HL-60/S4 treated with retinoic acid at 250 ng/mL for 4 days and 3 days (cell line): ENCODE results near the gene CCDC30.

Experiments used
- in situ Hi-C: fragments of 300-500 bp; cut with MboI; formaldehyde crosslinking; loops from 2 replicates; pipeline ENCODE4 v1.7.0; 2022; ENCODE audit warnings: low sequenced_read_pairs

Gene CCDC30

GRCh38 chr1:42462828-42463763 lies at the start of gene CCDC30:
Gene CCDC30, plus strand, starts transcription at chr1:42463286. Its CDS starts 17,266 bp downstream, at chr1:42480552.
- in situ Hi-C loops: no loop called here

GRCh38 chr1:42414551-42415496 lies 48.3 kb upstream of the CCDC30 start:
- in situ Hi-C loops: no loop called here

- in situ Hi-C loops: no loop called here
These were observed 45.9 kb upstream of the CCDC30 start for GRCh38 chr1:42417166-42417565.

DNA sequence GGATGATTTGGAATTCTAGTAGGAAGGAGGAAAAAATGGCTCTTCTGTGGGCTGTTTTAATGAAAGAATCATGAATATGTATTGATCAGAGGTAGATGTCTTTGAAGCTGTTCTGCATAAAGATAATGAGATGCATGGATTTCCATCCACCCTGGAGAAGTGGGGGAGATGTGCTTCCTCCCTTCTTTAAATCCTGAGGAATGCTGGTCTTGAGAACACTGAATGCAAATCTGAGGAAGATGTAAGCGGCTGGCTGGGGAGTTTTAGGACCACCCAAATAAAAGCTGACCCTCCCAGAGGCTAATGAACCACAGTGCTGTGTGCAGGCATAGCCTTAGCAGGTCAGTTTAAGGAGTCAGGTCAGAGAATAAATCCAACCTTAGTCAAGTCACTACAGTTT lies 44.6 kb upstream of the CCDC30 start:
- in situ Hi-C loops: no loop called here

- in situ Hi-C loops: no loop called here
These were observed 43.8 kb upstream of the CCDC30 start for GRCh38 chr1:42419126-42419821.

- in situ Hi-C loops: no loop called here
These were observed 43.0 kb upstream of the CCDC30 start for GRCh38 chr1:42420121-42420520.

DNA sequence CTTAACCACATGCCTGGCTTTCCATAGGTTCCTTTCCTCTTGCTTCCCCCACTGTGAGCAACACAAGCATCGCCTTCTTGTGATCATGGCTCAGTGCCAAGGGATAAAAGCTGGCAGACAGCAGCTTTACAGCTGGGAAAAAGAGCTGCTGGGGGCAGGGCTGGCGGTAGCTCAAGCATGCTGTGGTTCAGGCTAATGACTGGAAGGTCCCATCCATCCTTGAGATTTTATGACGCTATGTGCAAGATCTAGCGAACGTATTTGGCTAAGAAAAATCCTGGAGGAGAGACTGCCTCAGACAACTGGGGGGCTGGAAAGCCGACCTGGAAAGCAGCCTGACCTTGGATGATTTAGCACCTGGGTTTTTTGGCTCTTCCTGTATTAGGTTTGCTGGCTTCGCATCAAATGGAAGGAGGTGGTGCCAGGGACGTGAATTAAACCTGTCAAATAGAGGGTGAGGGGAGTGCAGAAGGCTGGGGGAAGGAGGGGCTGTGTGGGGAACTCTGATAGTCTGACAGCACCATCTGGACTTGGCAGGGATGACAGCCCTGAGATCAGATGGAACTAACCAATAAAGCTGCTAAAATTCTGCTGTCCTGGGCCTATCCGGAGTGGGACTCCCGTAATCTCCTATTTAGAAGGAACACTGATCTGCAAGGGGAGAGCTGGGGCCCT lies 42.0 kb upstream of the CCDC30 start:
- in situ Hi-C loops: no loop called here

GRCh38 chr1:42422737-42423136 lies 40.3 kb upstream of the CCDC30 start:
- in situ Hi-C loops: no loop called here

DNA sequence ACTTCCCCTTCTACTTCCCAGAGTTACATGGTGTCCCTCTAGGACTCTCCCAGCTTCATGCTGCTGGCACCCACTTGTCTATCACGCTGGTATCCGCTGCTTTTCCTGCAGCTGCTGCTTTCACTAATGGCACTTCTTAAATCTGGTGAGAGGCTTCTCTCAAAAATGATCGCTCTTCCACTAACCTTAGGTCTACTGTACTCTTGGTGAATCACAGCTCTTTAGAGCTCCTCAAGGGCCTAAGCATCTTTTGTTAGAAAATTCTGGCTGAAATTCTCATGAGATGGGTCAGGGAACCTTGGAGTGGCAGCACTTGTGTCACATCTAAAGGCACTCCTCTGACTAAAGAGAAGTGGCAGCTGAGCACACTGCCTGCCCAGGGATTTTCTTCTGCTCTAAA lies 39.4 kb upstream of the CCDC30 start:
- in situ Hi-C loops: no loop called here

- in situ Hi-C loops: no loop called here
These were observed 38.9 kb upstream of the CCDC30 start for GRCh38 chr1:42424201-42424600.

- in situ Hi-C loops: no loop called here
These were observed 35.8 kb upstream of the CCDC30 start for GRCh38 chr1:42427240-42427639.

- in situ Hi-C loops: no loop called here
These were observed 33.5 kb upstream of the CCDC30 start for GRCh38 chr1:42429603-42430002.

GRCh38 chr1:42430286-42431135 lies 32.6 kb upstream of the CCDC30 start:
- in situ Hi-C loops: no loop called here

- in situ Hi-C loops: no loop called here
These were observed 31.6 kb upstream of the CCDC30 start for GRCh38 chr1:42431514-42431913.

- in situ Hi-C loops: no loop called here
These were observed 30.4 kb upstream of the CCDC30 start for GRCh38 chr1:42432714-42433113.

GRCh38 chr1:42433369-42433768 lies 29.7 kb upstream of the CCDC30 start:
- in situ Hi-C loops: no loop called here

- in situ Hi-C loops: no loop called here
These were observed 28.7 kb upstream of the CCDC30 start for GRCh38 chr1:42434340-42434739.

GRCh38 chr1:42439940-42440339 lies 23.1 kb upstream of the CCDC30 start:
- in situ Hi-C loops: no loop called here

GRCh38 chr1:42442662-42443061 lies 20.4 kb upstream of the CCDC30 start:
- in situ Hi-C loops: no loop called here

DNA sequence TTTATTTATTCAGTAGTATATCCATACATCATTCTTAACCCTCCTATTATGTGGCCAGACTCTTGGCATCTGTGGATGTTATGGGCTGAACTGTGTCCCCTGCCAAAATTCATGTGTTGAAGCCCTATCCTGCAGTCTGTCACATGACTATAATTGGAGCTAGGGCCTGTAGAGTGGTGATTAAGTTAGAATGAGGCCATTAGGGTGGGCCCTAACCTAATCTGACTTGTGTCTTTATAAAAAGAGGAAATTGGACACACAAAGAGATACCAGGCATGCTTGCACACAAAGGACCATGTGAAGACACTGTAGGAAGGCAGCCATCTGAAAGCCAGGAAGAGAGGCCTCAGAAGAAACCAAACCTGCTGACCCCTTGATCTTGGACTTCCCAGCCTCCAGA lies 13.8 kb upstream of the CCDC30 start:
- in situ Hi-C loops: no loop called here
